HG03196 (cell line): ENCODE data around the gene GP1BA.

Experiments
- ATAC-seq: cut with Tn5 transposase; IDR thresholded peaks from one replicate; pipeline ENCODE4 v1.9.1; 2021; ENCODE audit not compliant: unreplicated experiment

The GP1BA gene

GRCh38 chr17:4931963-4932362 is at the start of gene GP1BA:
TSS of gene GP1BA (plus strand) at chr17:4932277. CDS start at chr17:4932605, 328 bp downstream.
- ATAC-seq, result no peak

- ATAC-seq, result no peak
Measured at GRCh38 chr17:4884489-4884888, 47.6 kb upstream of the GP1BA start.

GRCh38 chr17:4886830-4887229 is 45.2 kb upstream of the GP1BA start:
- no peak for ATAC-seq

- no peak for ATAC-seq
Measured at GRCh38 chr17:4887581-4887980, 44.5 kb upstream of the GP1BA start.

- no peak for ATAC-seq
Measured at GRCh38 chr17:4891411-4892410, 40.4 kb upstream of the GP1BA start.

GRCh38 chr17:4892499-4893221 is 39.4 kb upstream of the GP1BA start:
- no peak for ATAC-seq

GRCh38 chr17:4893272-4893671 is 38.8 kb upstream of the GP1BA start:
- no peak for ATAC-seq

- ATAC-seq, result no peak
Measured at GRCh38 chr17:4893721-4894560, 38.1 kb upstream of the GP1BA start.

- no peak for ATAC-seq
Measured at GRCh38 chr17:4895121-4895520, 37.0 kb upstream of the GP1BA start.

GRCh38 chr17:4895657-4896331 is 36.3 kb upstream of the GP1BA start:
- no peak for ATAC-seq

- no peak for ATAC-seq
Measured at GRCh38 chr17:4896332-4897197, 35.5 kb upstream of the GP1BA start.

- no peak for ATAC-seq
Measured at GRCh38 chr17:4897198-4897687, 34.8 kb upstream of the GP1BA start.

- no peak for ATAC-seq
Measured at GRCh38 chr17:4897785-4898184, 34.3 kb upstream of the GP1BA start.

- ATAC-seq, result no peak
Measured at GRCh38 chr17:4898351-4898750, 33.7 kb upstream of the GP1BA start.

- ATAC-seq, result no peak
Measured at GRCh38 chr17:4898927-4899326, 33.1 kb upstream of the GP1BA start.

GRCh38 chr17:4899341-4900230 is 32.5 kb upstream of the GP1BA start, which contains the start of gene C17orf107:
TSS of gene C17orf107 (plus strand) at chr17:4899536. CDS start at chr17:4899763, 227 bp downstream.
- no peak for ATAC-seq

- no peak for ATAC-seq
Measured at GRCh38 chr17:4900231-4901107, 31.6 kb upstream of the GP1BA start.
